ENCODE data around the gene VPS54.
"Not testable (repeated sequence)": the region's sequence is repeated elsewhere in the genome, so short reads cannot be mapped to it uniquely, and the experiment has no call there.

VPS54 gene

DNA sequence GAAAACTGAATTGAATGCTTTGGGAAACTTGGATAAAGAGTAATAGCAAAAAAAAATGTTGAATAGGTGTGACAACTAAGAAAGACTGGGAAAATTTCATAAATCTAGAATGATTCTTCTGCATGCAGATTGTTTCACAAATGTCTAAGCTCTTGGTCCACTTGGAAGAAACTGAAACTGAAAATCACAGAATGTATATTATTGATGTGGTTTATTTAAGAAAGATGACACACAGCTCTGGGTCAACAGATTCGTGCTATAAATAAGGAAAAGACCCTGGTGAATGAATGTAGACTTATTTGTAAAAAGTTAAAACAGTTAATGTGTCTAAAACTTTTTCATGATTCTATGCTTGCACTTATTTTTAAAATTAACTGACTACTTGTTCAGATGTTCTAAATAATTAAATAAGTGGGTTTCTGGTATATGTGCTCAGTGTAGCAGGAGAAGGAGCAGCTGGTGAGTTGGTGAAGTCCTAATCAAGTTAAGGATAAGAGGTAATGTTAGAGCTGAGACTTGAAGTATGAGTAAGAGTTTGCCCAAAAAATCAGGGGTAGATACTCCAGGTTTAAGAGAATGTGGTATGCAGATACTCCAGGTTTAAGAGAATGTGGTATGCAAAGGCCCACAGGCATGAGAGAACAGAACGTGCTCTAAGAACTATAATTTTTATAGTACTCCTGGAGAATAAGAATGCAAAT is 153.1 kb downstream of the VPS54 start:
- no peak for DNase-seq (ENCODE audit: low read depth)

DNA sequence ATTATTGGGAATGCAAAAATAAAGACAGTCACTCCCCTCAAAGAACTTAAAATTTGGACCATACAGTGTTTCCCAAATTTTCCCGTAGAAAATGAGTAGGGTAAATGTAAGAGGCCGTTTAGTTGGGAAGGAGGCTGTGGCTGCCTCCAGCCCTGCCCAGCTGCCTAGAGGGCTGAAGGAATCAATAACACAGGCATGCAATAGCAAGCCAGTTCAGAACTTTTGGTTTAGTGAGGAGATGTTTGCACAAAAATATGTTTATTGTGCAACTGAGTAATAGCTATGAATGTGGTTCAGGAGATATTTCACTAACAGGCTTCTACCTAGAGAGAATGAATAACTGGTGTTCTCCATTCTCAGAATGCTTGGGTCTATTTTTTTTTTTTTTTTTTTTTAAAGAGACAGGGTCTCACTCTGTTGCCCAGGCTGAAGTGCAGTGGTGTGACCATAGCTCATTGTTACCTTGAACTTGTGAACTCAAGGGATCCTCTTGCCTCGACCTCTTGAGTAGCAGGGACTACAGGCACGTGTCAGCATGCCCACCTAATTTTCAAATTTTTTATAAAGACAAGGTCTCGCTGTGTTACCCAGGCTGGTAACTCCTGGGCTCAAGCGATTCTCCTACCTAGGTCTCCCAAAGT is 153.9 kb downstream of the VPS54 start:
- DNase-seq (ENCODE audit: low read depth), result no peak

DNA sequence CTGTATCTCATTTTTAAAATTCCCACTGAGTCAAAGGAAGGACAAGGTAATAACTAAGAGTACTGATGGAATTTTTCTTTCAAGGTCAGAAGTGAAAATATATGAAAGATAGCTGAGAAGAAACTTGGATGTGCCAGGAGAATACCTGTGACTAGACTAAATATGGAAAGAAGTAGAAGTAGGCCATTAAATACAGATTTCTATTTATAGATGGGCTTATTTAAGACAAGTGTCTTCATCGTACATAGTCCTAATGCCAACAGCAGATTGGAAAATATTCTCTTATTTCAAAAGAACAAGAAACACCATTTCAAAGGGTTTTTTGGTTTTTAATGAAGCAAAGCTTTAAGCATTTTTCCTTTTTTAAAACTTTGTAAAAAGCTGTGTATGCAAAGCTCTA is 155.5 kb downstream of the VPS54 start:
- DNase-seq (ENCODE audit: low read depth), result no peak

DNA sequence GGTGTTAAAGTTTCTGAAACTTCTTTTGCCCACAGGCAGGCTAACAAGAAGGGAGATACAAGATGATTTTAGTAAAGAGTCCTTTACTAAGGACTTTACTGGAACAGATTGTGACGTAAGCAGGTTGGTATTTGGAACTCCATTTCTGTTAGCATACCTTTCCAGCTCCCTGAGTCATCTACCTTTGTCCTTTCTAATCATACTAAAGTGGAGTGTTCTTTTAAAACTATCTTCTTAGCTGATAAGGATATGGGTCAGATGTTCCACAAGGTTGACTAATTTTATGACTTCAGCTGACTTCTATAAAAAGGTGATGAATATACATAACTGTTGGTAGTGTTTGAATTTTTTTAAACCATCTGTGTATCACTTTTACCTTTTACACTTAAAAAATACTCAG is 156.4 kb downstream of the VPS54 start:
- no peak for DNase-seq (ENCODE audit: low read depth)

DNA sequence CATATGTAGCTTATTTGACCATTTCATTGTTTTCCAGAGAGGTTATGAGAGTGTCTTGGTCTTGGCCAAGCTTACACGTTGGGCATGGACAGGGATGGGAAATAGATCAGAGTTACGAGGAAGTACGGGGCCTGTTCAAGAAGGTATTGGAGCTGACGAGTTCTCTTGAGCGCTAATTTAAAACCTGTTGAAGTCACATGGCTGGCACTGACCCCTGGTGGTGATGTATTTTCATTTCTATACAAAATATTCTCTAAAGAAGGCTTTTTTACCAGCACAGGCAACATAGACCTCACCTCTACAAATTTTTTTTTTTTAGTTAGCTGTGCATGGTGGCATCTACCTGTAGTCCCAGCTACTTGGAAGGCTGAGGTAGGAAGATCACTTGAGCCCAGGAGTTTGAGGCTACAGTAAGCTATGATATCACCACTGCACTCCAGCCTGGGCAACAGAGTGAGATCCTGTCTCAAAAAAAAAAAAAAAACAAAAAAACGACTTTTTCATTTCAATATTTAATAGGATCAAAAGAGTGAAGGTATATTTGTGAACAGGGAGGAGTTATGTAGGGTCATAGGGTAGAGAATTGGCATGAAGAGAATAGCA is 157.9 kb downstream of the VPS54 start:
- DNase-seq (ENCODE audit: low read depth), result no peak

DNA sequence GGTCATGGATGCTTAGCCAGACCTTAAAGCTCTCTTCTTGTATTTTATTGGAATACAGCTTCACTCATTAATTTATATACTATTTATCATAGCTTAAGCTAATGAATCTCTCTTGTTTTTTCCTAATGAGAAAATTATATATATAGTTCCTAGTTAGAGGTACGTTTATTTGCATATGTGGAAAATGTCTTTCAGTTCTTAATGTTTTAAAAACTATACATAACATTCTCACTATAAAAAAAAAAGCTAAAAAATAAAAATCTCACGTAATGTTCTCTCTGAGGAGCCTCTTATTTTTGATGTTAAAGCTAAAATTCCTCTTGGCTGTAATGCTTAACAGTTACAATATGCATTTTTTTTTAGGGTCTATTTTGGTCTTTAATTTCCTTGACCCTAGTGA is 160.9 kb downstream of the VPS54 start:
- no peak for DNase-seq (ENCODE audit: low read depth)

DNA sequence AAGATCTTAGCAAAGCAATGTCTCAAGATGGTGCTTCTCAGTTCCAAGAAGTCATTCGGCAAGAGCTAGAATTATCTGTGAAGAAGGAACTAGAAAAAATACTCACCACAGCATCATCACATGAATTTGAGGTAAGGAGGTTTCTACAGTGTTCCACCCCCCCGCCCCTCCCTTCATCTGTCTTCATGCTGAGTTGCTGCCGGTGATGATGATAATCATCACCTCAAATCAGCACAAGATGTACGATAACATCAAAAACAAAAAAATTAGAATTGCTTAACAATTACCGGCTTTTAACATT is 163.0 kb downstream of the VPS54 start:
- DNase-seq (ENCODE audit: low read depth), result no peak

DNA sequence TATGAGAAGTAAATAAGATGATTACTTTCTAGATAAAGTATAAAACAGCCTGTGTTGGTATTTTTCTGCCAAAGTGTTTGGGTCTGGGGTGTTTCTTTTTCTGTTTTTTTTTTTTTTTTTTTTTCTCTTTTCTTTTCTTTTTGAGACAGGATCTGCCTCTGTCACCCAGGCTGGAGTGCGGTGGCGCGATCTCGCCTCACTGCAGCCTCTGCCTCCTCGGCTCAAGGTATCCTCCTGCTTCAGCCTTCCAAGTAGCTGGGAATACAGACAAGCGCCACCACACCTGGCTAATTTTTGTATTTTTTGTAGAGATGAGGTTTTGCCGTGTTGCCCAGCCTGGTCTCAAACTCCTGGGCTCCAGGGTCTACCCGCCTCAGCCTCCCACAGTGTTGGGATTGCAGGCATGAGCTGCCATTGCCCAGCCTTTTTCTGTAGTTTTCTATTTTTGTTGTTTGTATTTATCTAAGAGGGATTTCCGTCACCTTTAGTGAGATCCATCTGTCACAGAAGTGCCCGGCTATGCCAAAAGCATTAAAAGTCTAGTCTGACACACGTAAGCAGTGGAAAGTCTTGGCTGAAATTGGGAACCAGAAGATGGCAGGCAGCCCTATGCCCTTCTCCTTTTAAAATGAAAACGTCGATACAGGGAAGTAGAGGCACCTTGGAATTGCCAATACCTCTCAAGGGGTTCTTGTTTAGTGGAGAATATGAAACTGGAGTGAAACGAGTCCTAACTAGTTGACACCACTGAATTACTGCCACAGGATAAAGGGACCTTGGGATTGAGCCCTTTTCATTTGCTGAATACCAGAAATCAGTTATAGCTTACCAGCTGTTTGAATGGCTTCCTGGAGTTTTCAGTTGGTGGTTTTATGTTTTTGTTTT is 163.6 kb downstream of the VPS54 start:
- DNase-seq (ENCODE audit: low read depth), result no peak

DNA sequence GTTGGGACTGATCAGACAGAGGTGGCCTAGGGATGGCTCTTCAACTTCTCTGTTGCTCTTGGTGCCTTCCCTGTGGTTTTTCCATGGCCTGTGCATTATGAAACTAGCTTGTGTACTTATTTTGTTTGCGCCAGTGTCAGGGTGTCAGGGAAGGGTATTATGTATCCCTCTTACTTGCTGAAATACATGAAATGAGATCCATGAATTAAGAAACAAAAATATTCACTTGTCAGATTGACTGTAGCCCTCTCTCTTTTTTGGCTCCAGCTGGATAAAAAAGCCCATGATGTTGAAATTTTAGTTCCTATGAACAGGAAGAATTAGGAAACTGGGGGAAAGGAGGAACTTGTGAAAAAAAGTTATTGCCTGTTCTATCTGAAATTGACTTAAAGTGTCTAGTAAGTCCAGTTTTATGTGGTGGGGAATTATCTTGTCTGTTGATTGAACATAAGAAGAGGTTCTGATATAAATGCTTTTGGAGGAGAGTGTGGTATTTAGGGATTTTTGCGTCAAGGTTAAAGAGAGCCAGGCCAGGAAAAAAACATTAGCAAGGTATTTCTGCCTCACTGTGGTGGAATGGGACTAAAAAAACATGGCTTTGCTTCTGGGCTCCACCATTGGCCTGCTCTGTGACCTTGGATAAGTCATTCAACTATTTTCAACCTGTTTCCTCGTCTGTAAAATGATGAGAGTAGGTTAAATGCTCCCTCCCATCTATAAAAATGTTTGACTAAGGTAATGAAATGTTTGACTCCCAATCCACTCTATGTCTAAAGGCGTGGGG is 165.5 kb downstream of the VPS54 start:
- DNase-seq (ENCODE audit: low read depth), result no peak

DNA sequence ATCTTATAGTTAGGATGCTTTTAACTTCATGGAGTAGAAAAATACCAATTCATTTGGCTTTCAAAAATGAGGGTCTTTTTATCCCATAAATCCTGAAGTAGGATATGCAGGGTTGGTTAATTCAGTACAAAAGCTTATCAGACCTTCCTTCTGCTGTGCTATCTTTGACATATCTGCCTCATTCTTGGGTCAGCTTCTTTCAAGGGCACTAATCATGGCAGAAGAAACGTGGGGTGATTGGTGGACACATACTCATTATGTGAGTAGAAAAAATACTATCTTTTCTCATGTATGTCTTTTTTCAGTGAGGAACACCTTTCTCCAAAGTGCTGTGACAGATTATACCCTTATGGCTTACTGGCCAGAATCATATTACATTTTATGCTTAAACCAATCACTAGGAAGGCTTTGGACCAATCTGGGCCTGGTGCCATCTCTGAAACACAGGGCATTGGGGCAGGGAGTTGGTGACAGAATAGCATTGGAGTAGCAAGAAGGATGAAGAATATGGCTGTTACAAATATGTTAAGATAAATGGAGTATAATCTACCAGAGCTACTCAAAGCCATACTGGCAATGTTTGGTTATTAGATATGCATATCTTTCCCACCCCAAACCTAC is 167.4 kb downstream of the VPS54 start:
- DNase-seq (ENCODE audit: low read depth), result no peak

DNA sequence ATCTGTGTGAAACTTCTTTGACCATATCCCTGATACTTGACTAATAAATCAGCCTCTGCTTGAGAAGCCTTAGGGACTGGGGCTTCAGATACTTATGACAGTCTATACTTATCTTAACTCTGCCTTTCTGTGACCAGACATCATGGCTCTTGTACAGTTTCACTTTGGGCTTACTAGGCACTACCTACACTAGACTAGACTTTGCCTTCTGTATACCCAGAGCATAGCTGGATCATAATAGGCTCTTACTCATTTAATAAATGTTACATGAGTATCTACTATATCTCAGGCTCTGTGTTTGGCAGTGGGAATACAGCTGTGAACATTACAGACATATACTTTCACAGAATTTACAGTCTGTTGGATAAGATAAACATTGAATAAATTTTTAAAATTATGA is 168.6 kb downstream of the VPS54 start:
- no peak for DNase-seq (ENCODE audit: low read depth)

DNA sequence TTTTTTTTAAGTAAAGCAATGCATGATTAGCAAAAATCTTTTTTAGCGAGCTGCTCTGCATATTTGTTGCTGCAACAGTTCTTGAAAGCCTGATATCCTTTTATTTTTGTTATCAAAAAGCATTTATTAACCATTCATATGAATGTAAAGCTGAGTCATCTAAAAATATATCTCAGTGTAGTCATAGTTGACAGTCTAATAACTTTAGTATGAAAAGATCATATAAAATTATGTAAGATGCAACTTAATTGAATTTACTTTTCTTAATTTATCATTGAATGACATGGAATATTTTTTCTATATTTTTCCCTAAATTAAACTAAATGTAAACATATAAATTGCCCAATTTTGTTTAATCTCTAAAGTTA is 169.0 kb downstream of the VPS54 start:
- DNase-seq (ENCODE audit: low read depth), result no peak

DNA sequence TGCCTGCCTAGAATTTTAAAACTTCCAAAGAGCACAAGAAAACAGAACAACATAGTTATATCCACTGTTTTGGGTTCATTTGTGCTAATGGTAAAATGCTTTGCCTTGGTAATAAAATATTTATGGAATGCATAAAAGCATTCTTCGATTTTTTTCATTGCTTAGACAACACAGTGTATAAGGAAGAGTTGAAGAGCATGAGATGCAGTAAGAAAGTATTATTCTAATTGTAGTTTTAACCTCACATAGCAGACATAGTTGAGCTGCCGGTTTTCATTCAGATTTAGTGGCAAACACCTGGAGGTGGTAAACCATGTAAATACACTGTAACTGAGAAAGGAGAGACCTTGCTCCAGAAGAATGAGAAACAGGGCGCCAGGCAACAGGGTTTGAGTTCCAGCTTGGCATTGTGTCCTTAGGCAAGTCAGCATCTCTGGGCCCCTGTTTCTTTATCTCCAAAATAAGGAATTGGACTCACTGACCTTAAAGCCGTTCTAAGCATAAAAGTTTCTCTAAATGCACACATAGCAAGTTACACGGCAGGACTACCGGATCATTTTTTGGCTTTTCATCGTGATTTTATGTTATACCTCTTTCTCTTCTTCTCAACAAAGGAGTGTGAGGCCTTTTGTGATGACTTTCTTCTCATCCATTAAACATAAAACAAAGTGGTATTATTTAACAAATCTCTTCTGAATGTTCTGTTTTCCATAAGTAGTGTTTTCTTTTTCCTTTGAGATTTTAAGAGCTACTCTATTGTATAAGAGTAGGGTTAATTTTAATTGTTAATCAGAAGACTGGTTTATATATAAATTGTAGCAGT is 169.6 kb downstream of the VPS54 start:
- DNase-seq (ENCODE audit: low read depth), result no peak

DNA sequence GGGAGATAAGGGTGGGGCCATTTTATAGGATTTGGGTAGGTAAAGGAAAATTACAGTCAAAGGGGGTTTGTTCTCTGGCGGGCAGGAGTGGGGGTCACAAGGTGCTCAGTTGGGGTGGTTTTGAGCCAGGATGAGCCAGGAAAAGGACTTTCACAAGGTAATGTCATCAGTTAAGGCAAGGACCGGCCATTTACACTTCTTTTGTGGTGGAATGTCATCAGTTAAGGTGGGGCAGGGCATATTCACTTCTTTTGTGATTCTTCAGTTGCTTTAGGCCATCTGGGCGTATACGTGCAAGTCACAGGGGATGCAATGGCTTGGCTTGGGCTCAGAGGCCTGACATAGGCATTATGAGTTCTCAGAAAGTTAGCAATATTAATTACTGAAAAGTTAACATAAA is 171.7 kb downstream of the VPS54 start:
- not testable (repeated sequence) for DNase-seq (ENCODE audit: low read depth)

DNA sequence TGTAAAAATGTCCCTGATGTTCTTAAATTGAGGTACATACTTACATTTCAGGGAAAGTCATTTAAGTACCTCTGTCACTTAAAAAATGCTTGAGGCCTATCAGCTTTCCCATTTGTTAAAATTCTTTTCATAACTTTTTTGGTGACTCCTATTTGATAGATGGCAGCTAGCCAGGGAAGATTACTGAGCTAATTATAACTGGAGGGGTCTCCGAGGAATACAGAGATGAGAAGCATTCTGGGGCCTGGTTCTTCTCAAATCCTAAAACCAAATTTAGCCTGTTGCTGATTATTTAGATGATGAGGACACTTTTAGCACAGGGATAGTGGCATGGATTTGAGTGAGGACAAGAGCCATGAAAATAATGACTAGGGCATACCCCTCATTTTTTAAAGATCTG is 172.7 kb downstream of the VPS54 start:
- no peak for DNase-seq (ENCODE audit: low read depth)

DNA sequence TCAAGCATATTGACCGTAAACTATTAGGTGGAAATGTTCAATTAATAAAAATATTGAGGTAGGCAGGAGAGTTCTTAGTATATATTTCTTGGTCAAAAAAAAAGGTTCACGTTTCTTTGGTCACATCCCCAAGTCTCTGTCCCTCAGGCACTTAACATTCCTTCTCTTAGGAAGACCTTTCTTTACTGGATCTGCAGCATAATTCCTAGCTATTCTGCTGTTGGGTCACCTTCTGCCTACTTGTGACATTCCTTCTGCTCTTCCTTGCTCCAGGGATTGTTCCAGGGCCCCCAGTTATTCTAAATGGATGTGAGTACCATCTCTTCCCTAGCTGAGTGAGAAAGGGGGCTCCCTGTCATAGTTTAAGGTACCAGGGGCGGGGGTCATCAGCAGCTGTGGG is 173.4 kb downstream of the VPS54 start:
- no peak for DNase-seq (ENCODE audit: low read depth)

DNA sequence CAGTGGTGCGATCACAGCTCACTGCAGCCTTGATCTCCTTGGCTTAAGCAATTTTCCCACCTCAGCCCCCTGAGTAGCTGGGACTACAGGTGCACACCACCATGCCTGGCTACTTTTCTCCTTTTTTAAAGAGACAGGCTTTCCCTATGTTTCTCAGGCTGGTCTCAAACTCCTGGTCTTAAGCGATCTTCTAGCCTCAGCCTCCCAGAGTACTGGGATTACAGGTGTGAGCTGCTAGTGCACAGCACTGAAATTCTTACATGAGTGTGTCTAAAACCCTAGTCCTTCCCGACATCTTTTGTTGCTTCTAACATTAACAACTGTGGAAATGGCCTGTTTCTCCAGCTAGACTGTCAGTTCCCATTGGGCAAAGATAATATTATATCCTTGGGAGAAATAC is 174.6 kb downstream of the VPS54 start:
- no peak for DNase-seq (ENCODE audit: low read depth)

DNA sequence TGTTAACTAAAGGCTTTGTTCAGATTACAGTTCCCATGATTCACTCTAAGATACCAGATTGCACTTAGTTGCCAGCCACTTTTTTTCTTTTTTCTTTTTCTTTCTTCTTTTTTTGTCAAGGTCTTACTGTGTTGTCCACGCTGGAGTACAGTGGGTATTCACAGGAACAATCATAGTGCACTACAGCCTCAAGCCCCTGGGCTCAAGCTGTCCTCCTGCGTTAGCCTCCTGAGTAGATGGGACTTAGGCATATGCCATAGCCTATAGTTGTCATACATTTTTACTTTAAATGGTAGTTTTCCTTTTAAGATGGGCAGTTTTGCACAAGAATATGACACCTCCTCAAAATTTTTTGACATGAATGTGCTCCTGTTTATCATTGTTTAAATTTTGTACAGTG is 175.4 kb downstream of the VPS54 start:
- no peak for DNase-seq (ENCODE audit: low read depth)

DNA sequence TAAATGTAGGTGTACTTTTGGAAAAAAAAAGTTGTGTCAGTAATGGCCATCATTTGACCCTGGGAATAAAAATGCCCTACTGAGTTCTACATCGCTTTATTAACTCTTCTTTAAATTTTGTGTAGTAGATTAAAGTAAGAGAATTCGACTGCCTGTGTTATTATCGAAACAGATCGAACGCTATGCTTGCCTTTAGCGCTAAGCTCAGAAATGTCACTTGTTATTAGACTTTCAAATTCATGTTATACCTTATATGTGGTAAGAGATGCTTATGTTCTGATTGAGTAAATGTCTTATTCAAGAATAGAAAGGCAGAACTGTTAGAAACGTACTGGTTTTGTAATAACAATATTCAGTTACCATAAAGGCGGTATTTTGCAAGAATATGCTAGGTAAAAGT is 176.1 kb downstream of the VPS54 start:
- no peak for DNase-seq (ENCODE audit: low read depth)

DNA sequence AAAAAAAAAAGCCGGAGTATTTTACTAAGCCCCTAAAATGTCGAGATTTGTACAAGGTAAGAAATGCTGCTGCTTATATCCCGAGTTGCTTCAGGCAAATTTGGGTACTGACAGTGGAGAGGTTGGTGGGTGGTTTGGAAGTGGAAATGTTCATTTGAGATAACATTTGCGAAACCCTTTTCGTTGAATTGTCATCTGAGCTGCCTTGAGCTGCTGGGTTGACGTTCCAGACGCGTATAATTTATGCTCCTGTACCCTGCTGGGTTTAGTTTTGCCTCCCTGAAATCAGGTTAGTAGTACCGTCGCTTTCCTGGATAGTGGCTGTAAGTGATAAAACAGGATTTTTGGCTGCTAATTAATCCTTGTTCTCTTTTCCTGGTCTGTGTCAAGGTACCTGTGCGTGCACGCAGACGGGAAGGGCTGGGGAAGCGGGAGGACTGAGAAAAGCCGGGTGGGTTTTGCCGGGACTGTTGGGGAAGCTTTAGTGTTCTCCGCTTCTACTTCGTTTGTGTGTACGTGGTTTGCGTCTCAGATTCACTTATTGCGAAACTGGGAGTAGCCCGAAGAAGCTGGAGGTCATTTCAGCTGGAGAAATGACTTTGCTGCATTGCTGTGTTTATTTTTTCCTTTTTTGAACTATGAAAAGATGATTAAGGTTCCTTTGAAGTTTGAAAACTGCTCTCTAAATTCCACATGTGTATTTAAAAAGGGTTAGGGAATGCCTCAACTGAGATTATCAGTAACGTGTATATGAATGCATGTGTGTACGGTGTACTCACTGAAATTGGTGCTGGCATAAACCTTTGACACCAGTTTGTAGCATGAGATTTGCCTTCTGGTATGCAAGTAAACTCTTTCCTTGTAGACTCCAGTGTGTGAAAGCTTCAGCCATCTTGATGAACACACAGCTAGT is 176.8 kb downstream of the VPS54 start:
- no peak for DNase-seq (ENCODE audit: low read depth)

Data from GM04504 (cell line).